ENCODE data around the gene UBE3D. TPM values are rescaled to one million over a fixed set of nuclear protein-coding genes. Genes with fewer than 3 reads are reported as not detected.

Gene UBE3D
- total and polyA plus RNA-seq, 2 of the 8 experiments (the other 6 are each of a cell fraction or from before 2014, with no cell fraction given), result 5.7 to 16.3 TPM

DNA sequence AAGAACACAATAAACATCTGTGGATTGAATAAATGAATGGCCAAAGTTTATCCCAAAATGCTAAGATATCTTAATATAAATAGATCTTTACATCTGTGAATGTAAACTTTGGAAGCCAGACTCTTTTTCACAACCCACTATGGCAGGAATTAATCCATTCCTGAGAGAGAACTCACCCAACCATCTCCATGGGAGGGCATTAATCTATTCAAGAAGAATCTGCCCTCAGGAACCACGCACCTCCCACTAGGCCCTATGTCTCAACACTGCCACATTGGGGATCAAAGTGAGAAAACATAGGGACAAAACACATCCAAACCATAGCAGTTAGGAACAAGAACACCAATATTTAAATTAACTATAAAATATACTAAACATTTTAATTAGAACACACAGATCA is 3.4 kb downstream of the UBE3D start (continued):
- TF ChIP-seq RXRA (IDR thresholded peaks at IDR 0.05; ENCODE audit: insufficient read depth, low read depth, low read length) (no peak), TCF12 (IDR thresholded peaks at IDR 0.05; ENCODE audit: low read depth, low read length) (no peak), CBX8 (IDR thresholded peaks at IDR 0.05; ENCODE audit: borderline replicate concordance, low read depth, low read length) (no peak)
- TF ChIP-seq, protein P1, sequence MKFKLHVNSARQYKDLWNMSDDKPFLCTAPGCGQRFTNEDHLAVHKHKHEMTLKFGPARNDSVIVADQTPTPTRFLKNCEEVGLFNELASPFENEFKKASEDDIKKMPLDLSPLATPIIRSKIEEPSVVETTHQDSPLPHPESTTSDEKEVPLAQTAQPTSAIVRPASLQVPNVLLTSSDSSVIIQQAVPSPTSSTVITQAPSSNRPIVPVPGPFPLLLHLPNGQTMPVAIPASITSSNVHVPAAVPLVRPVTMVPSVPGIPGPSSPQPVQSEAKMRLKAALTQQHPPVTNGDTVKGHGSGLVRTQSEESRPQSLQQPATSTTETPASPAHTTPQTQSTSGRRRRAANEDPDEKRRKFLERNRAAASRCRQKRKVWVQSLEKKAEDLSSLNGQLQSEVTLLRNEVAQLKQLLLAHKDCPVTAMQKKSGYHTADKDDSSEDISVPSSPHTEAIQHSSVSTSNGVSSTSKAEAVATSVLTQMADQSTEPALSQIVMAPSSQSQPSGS (IDR thresholded peaks at IDR 0.05; ENCODE audit: low read length), result no peak

All from H1 (cell line).